IMR-90 (cell line): Measurements from ENCODE around the gene DYNC1H1. TPM values are rescaled to one million over a fixed set of nuclear protein-coding genes. Genes with fewer than 3 reads are reported as not detected.
"Not testable (repeated sequence)": the region's sequence is repeated elsewhere in the genome, so short reads cannot be mapped to it uniquely, and the experiment has no call there.

Source experiments
- ATAC-seq: fragments of 200-7000 bp; cut with Tn5 transposase; 2 replicates; pipeline ENCODE4 v1.9.1; 2020; ENCODE audit warnings: low read depth, mild to moderate bottlenecking, moderate library complexity
- BruUV-seq: library from RNA; stranded (reverse); fragments of 400-500 nt; replicated peaks from 2 replicates; lab custom pipeline; 2021; lab: Mats Ljungman, UMichigan
- CTCF ChIA-PET: fragments of 300-600 bp; formaldehyde crosslinking; extraction: SDS; loops from one replicate; lab custom pipeline; 2021; ENCODE audit warnings: antibody characterized with exemption; lab: Yijun Ruan, JAX
- POLR2A ChIA-PET: fragments of 300-600 bp; sonication (Branson Sonifier 250); formaldehyde crosslinking; loops from one replicate; lab custom pipeline; 2022; ENCODE audit warnings: antibody characterized with exemption; ENCODE audit not compliant: unreplicated experiment; lab: Charles Lee
- DNase-seq: peaks from one replicate; pipeline ENCODE4 v3.0.0; 2013
- H2AFZ ChIP-seq: replicated peaks from 2 replicates; pipeline ENCODE3; 2013; ENCODE audit warnings: low read length, mild to moderate bottlenecking; ENCODE audit not compliant: poor library complexity
- H2AK5ac ChIP-seq: 2 replicates; pipeline ENCODE4 v1.6.1; 2013; ENCODE audit warnings: low read depth, low read length, inconsistent platforms
- H2AK9ac ChIP-seq: replicated peaks from 2 replicates; pipeline ENCODE3; 2013; ENCODE audit warnings: mild to moderate bottlenecking, low read depth, low read length, moderate library complexity; ENCODE audit not compliant: poor library complexity
- H2BK120ac ChIP-seq: 2 replicates; pipeline ENCODE4 v1.6.1; 2013; ENCODE audit warnings: low read depth, low read length, inconsistent platforms
- H2BK15ac ChIP-seq: 3 replicates; pipeline ENCODE4 v1.6.1; 2013; ENCODE audit warnings: low read depth, low read length, inconsistent platforms
- H2BK20ac ChIP-seq: 2 replicates; pipeline ENCODE4 v1.6.1; 2013; ENCODE audit warnings: low read depth, mild to moderate bottlenecking, inconsistent platforms, low read length, moderate library complexity
- H2BK5ac ChIP-seq: 2 replicates; pipeline ENCODE4 v1.6.1; 2013; ENCODE audit warnings: mild to moderate bottlenecking, low read depth, low read length, inconsistent platforms; ENCODE audit not compliant: poor library complexity, severe bottlenecking
- H3K14ac ChIP-seq: replicated peaks from 2 replicates; pipeline ENCODE4 v1.6.1; 2013; ENCODE audit warnings: low read depth, low read length, inconsistent platforms
- H3K18ac ChIP-seq: 2 replicates; pipeline ENCODE4 v1.6.1; 2013; ENCODE audit warnings: low read depth, low read length, control low read depth
- H3K23ac ChIP-seq: 2 replicates; pipeline ENCODE4 v1.6.1; 2013; ENCODE audit warnings: low read depth, low read length, inconsistent platforms
- H3K27ac ChIP-seq: 2 replicates; pipeline ENCODE4 v1.5.1; 2013; ENCODE audit warnings: mild to moderate bottlenecking, control low read depth, low read length; ENCODE audit not compliant: insufficient read depth
- H3K27me3 ChIP-seq: 2 replicates; pipeline ENCODE4 v1.6.1; 2013; ENCODE audit warnings: low read length; ENCODE audit not compliant: control insufficient read depth, insufficient read depth
- H3K36me3 ChIP-seq: 2 replicates; pipeline ENCODE4 v1.6.1; 2013; ENCODE audit warnings: low read length, mixed read lengths; ENCODE audit not compliant: control insufficient read depth, insufficient read depth
- H3K4ac ChIP-seq: 2 replicates; pipeline ENCODE4 v1.6.1; 2013; ENCODE audit warnings: low read depth, low read length, inconsistent platforms
- H3K4me1 ChIP-seq: 2 replicates; pipeline ENCODE4 v1.6.1; 2013; ENCODE audit warnings: low read length, mixed read lengths; ENCODE audit not compliant: control insufficient read depth, insufficient read depth
- H3K4me2 ChIP-seq: 2 replicates; pipeline ENCODE4 v1.6.1; 2013; ENCODE audit warnings: low read depth, mild to moderate bottlenecking, control low read depth, low read length, moderate library complexity
- H3K4me3 ChIP-seq: 2 replicates; pipeline ENCODE4 v1.5.1; 2013; ENCODE audit warnings: low read depth, mild to moderate bottlenecking, control low read depth, low read length, moderate library complexity; ENCODE audit not compliant: insufficient read depth
- H3K56ac ChIP-seq: 2 replicates; pipeline ENCODE4 v1.6.1; 2013; ENCODE audit warnings: low read length, inconsistent platforms; ENCODE audit not compliant: insufficient read depth; ENCODE audit errors: extremely low read depth
- H3K79me1 ChIP-seq, 2 experiments: 2 replicates each; pipeline ENCODE4 v1.6.1; 2013; ENCODE audit warnings: low read length in 2 of 2, inconsistent platforms in 1 of 2, low read depth in 1 of 2
- H3K9ac ChIP-seq: 2 replicates; pipeline ENCODE4 v1.6.1; 2013; ENCODE audit warnings: low read depth, low read length, control low read depth
- H3K9me1 ChIP-seq: 2 replicates; pipeline ENCODE4 v1.6.1; 2013; ENCODE audit warnings: low read length, inconsistent platforms; ENCODE audit not compliant: insufficient read depth
- H3K9me3 ChIP-seq: 2 replicates; pipeline ENCODE4 v1.6.1; 2013; ENCODE audit warnings: low read length; ENCODE audit not compliant: control insufficient read depth, insufficient read depth
- H4K20me1 ChIP-seq: 2 replicates; pipeline ENCODE4 v1.6.1; 2013; ENCODE audit warnings: low read length, inconsistent platforms; ENCODE audit not compliant: insufficient read depth
- H4K5ac ChIP-seq: 2 replicates; pipeline ENCODE4 v1.6.1; 2013; ENCODE audit warnings: mild to moderate bottlenecking, low read depth, low read length, control low read depth
- H4K8ac ChIP-seq, 2 experiments: 2 replicates each; pipeline ENCODE4 v1.6.1; 2013; ENCODE audit warnings: low read depth in 2 of 2, low read length in 2 of 2, control low read depth in 1 of 2, inconsistent platforms in 1 of 2
- H4K91ac ChIP-seq: 2 replicates; pipeline ENCODE4 v1.6.1; 2013; ENCODE audit warnings: low read depth, low read length, inconsistent platforms; ENCODE audit not compliant: insufficient read depth
- WGBS, 2 experiments: methylation state at CpG; one replicate each; pipeline versions ENCODE4 v1.1.5 to v1.1.7; 2013; ENCODE audit warnings: missing lambda C conversion rate in 2 of 2; ENCODE audit not compliant: insufficient read length in 1 of 2; ENCODE audit errors: extremely low coverage in 2 of 2; 5-methylcytosine and 5-hydroxymethylcytosine counted together
- dilution Hi-C: fragments of 300-500 bp; cut with HindIII; formaldehyde crosslinking; loops from one replicate; pipeline ENCODE4 v1.14.3; 2018; ENCODE audit warnings: low sequenced_read_pairs; ENCODE audit not compliant: unreplicated experiment
- in situ Hi-C: fragments of 300-500 bp; cut with MboI; formaldehyde crosslinking; loops from 3 replicates; pipeline ENCODE4 v1.14.3; 2019; ENCODE audit warnings: low sequenced_read_pairs, inconsistent platforms, mixed read lengths
- intact Hi-C: fragments of 100-400 bp; cut with micrococcal nuclease; formaldehyde crosslinking; loops from 2 replicates; pipeline ENCODE4 v1.10.0; 2022
- polyA plus RNA-seq, 3 experiments: library from polyadenylated mRNA; depleted of rRNA; stranded (reverse); fragments of >200 nt; gene quantifications; 2 replicates each; pipeline ENCODE4 v1.2.3, GENCODE V29; 2012; ENCODE audit warnings: low replicate concordance in 1 of 3
- total RNA-seq: library from RNA; depleted of rRNA; stranded (reverse); fragments of >200 nt; gene quantifications from 2 replicates; pipeline ENCODE4 v1.2.3, GENCODE V29; 2012

DYNC1H1 gene
- total and polyA plus RNA-seq, 2 of the 4 experiments (the other 2 are of a cell fraction) = 240 to 670 TPM

- H2BK120ac ChIP-seq, dilution Hi-C loops, H3K23ac ChIP-seq, H3K14ac ChIP-seq, H2AK9ac ChIP-seq, H3K4ac ChIP-seq, H2AFZ ChIP-seq, H4K91ac ChIP-seq, H3K9me3 ChIP-seq, H2BK5ac ChIP-seq, DNase-seq, H3K4me1 ChIP-seq, H3K9me1 ChIP-seq, intact Hi-C loops, BruUV-seq, H2BK15ac ChIP-seq, H4K5ac ChIP-seq, H3K18ac ChIP-seq, H3K9ac ChIP-seq, H3K4me3 ChIP-seq, H3K4me2 ChIP-seq, H2AK5ac ChIP-seq, ATAC-seq, H2BK20ac ChIP-seq, H3K27ac ChIP-seq, H3K56ac ChIP-seq, H4K8ac ChIP-seq, H3K27me3 ChIP-seq: not testable (repeated sequence)
- WGBS, 2 experiments = 97% methylated on average over 5 of the region's 11 CpGs; no CpG with 5 or more reads in 1 of the 2 experiments
- H3K79me1 ChIP-seq = peaks cover 19 to 29% of the 10 kb centered on the region in 2 experiments
- in situ Hi-C loops = loop anchor here (25.0 kb wide), 1 partner anchor 234 kb away; the partner anchor contains the start of genes MOK and ZNF839
- ChIA-PET POLR2A (interaction anchor here (0.7 kb wide), 1 partner anchor 20 kb away, joined by 4 read pairs; no protein-coding TSS in a partner anchor), CTCF (interaction anchor here (0.5 kb wide), 1 partner anchor 330 kb away, joined by 4 read pairs; no protein-coding TSS in a partner anchor)
- peaks cover 47% of the 10 kb centered on the region for H3K36me3 ChIP-seq
- H4K20me1 ChIP-seq = peaks cover 35% of the 10 kb centered on the region
These were observed 114.0 kb downstream of the DYNC1H1 start for GRCh38 chr14:102078361-102078791.
